GM13977 (cell line): ENCODE data around the gene TRPC1.
A peak's percentile ranks its signal among the peaks of the same experiment; 100 is the strongest.

ENCODE experiments used
- DNase-seq: peaks from one replicate; pipeline ENCODE4 v3.0.0; 2012; ENCODE audit warnings: low spot score
- CTCF ChIP-seq: IDR thresholded peaks from 2 replicates; pipeline ENCODE4 v1.5.1; 2012; ENCODE audit warnings: mild to moderate bottlenecking, control low read depth; ENCODE audit not compliant: insufficient read depth; ENCODE audit errors: extremely low read depth, missing control alignments
- in situ Hi-C: fragments of 300-500 bp; cut with MboI; formaldehyde crosslinking; loops from one replicate; pipeline ENCODE4 v1.12.0; 2022; ENCODE audit warnings: low sequenced_read_pairs, low pct_unique_long_range_greater_than_20kb, mixed read lengths, inconsistent platforms; ENCODE audit not compliant: unreplicated experiment

Gene TRPC1

DNA sequence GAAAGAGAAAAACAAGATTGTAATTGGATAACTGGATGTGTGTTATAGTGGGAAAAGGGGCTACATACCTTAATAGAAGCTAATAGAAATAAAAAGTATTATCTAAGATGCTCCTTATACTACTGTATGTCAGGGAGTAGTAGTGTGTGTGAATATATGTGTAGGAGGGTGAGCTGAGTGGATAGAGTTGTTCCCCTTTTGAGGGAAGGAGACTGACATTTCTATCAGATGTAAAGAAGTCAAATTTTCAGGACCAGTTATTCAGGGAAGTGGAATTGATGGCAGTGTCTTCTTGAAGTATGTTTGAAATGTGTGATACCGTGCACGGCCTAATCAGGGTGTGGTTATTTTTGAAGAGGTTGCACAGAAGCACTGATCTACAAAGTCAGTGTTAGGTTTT lies 116.0 kb downstream of the TRPC1 start:
- no peak for DNase-seq
- no peak for TF ChIP-seq CTCF
- in situ Hi-C loops: no loop called here

DNA sequence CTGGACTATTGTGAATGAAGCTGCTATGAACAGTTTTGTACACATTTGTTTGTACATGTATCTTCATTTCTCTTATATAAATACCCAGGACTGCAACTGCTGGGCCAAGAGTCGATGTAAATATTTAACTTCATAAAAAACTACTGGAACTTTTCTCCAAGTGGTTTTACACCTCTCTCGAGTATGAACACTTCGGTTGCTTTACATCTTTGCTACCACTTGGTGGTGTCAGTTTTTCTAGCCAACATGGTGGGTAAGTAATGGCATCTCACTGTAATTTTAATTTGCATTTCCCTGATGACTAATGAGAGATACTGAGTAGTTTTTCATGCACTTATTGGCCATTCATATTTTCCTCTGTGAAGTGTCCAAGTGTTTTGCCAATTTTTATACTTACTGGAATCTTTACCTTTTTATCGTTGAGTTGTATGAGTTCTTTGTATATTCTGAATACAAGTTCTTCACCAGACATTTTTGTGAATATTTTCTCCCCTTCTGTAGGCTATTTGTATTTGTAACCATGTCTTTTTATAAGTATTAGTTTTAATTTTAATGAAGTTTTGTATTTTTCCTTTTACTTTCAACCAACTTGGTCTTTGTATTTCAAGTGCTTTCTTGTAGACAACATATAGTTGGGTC lies 120.6 kb downstream of the TRPC1 start:
- peak; percentile 41 for TF ChIP-seq CTCF
- peak; percentile 47 for DNase-seq
- in situ Hi-C loops: no loop called here

- in situ Hi-C loops: no loop called here
- DNase-seq: no peak
- no peak for TF ChIP-seq CTCF
Measured at GRCh38 chr3:142846779-142847577, 123.1 kb downstream of the TRPC1 start.

DNA sequence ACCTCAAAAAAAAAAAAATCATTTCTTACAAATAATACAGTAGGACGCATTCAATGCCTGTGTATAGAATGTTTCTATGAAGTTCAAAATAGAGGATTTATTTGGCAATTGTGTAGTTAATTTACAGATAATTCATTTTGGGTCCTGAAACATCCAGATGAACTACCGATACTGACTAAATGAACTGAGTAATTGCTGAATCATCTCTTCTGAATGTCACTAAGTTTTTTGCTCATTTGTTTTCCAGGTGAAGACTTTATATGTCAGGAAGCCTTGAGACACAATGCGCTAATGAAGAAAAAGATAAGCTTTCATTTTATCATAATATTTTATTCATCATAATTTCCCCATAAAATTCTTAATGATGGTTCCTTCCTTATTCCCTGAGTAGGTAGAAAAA lies 125.3 kb downstream of the TRPC1 start:
- TF ChIP-seq CTCF: no peak
- no peak for DNase-seq
- in situ Hi-C loops: no loop called here

- no peak for DNase-seq
Measured at GRCh38 chr3:142850395-142851023, 126.7 kb downstream of the TRPC1 start.

More at GRCh38 chr3:142850395-142851023, 126.7 kb downstream of the TRPC1 start:
- in situ Hi-C loops: no loop called here
- no peak for TF ChIP-seq CTCF
